K562 (cell line): Measurements from ENCODE around the gene KCNH2. TPM values are rescaled to one million over a fixed set of nuclear protein-coding genes. Genes with fewer than 3 reads are reported as not detected.

Experiments
- ATAC-seq: fragments of 200-7000 bp; cut with Tn5 transposase; 3 replicates; pipeline ENCODE4 v1.9.1; 2020; ENCODE audit warnings: moderate library complexity
- BruUV-seq: library from RNA; stranded (reverse); fragments of 400-500 nt; replicated peaks from 2 replicates; lab custom pipeline; 2021; lab: Mats Ljungman, UMichigan
- CTCF ChIA-PET: fragments of 300-600 bp; formaldehyde crosslinking; extraction: SDS; loops from one replicate; lab custom pipeline; 2021; ENCODE audit warnings: low intra/inter-chr PET ratio; lab: Yijun Ruan, JAX
- POLR2A ChIA-PET: fragments of 300-600, 350-650 bp; sonication (Branson Sonifier 250); formaldehyde crosslinking; extraction: SDS; loops from one replicate; lab custom pipeline; 2021; ENCODE audit warnings: antibody characterized with exemption, inconsistent platforms; lab: Yijun Ruan, JAX
- DNase-seq, 4 experiments: peaks; one replicate each; pipeline versions ENCODE4 v3.0.0 to v3.0.0-alpha.2; 2011 to 2018; ENCODE audit warnings: low spot score in 3 of 4, mixed read lengths in 3 of 4; ENCODE audit errors: extremely low read depth in 1 of 4
- FAIRE-seq: peaks from 2 replicates; lab custom pipeline; 2011; peaks lifted over from hg19 to GRCh38; lab: Jason Lieb, UNC
- H2AFZ ChIP-seq: 2 replicates; pipeline ENCODE4 v1.6.0; 2011; ENCODE audit warnings: low read depth, low read length, control low read depth, inconsistent platforms
- H3K27ac ChIP-seq: fragments of 200-600 bp; 3 replicates; pipeline ENCODE4 v1.8.0; 2011; ENCODE audit warnings: low read depth, mild to moderate bottlenecking, control low read depth, inconsistent platforms, low read length, moderate library complexity, mixed read lengths; ENCODE audit errors: extremely low read depth
- H3K27me3 ChIP-seq, 2 experiments: fragments of 300-600 bp in 1 of 2; 2 replicates in 1 of 2; 3 replicates in 1 of 2; pipeline versions ENCODE4 v1.6.0 to v1.8.0; 2011; ENCODE audit warnings: inconsistent platforms in 2 of 2, low read length in 2 of 2, mild to moderate bottlenecking in 1 of 2, mixed read lengths in 1 of 2, moderate library complexity in 1 of 2; ENCODE audit not compliant: control insufficient read depth in 2 of 2, insufficient read depth in 2 of 2
- H3K36me3 ChIP-seq: fragments of 300-600 bp; 3 replicates; pipeline ENCODE4 v1.8.0; 2011; ENCODE audit warnings: mild to moderate bottlenecking, low read length, inconsistent platforms; ENCODE audit not compliant: control insufficient read depth, insufficient read depth
- H3K4me1 ChIP-seq, 2 experiments: fragments of 200-600 bp in 1 of 2; replicated peaks in 1 of 2; 2 replicates in 1 of 2; 3 replicates in 1 of 2; pipeline versions ENCODE4 v1.5.1 to v1.8.0; 2011; ENCODE audit warnings: inconsistent platforms in 2 of 2, low read length in 2 of 2, mild to moderate bottlenecking in 1 of 2, mixed read lengths in 1 of 2, moderate library complexity in 1 of 2; ENCODE audit not compliant: control insufficient read depth in 2 of 2, insufficient read depth in 2 of 2
- H3K4me2 ChIP-seq: 2 replicates; pipeline ENCODE4 v1.6.1; 2011; ENCODE audit warnings: low read length, control low read depth, inconsistent platforms, mixed read lengths; ENCODE audit not compliant: insufficient read depth
- H3K4me3 ChIP-seq: fragments of 200-600 bp; sonication (generic), shearing (Covaris generic); 2 replicates; pipeline ENCODE4 v1.5.1; 2016; ENCODE audit warnings: control low read depth, inconsistent platforms
- H3K79me2 ChIP-seq: fragments of 200-600 bp; 3 replicates; pipeline ENCODE4 v1.8.0; 2011; ENCODE audit warnings: low read length, inconsistent platforms; ENCODE audit not compliant: control insufficient read depth, insufficient read depth
- H3K9ac ChIP-seq, 2 experiments: 2 replicates each; pipeline versions ENCODE4 v1.6.0 to v1.6.1; 2011; ENCODE audit warnings: low read depth in 2 of 2, low read length in 2 of 2, control low read depth in 1 of 2, inconsistent platforms in 1 of 2, mild to moderate bottlenecking in 1 of 2, mixed read lengths in 1 of 2; ENCODE audit not compliant: insufficient read depth in 1 of 2
- H3K9me1 ChIP-seq: one replicate; pipeline ENCODE4 v1.6.0; 2011; ENCODE audit warnings: inconsistent platforms, mild to moderate bottlenecking, low read length, moderate library complexity; ENCODE audit not compliant: control insufficient read depth, insufficient read depth
- H3K9me3 ChIP-seq: replicated peaks from 2 replicates; pipeline ENCODE4 v1.5.1; 2011; ENCODE audit warnings: low read depth, low read length, inconsistent platforms; ENCODE audit not compliant: control insufficient read depth, insufficient read depth
- H4K20me1 ChIP-seq: replicated peaks from 2 replicates; pipeline ENCODE4 v1.6.1; 2011; ENCODE audit warnings: low read length, inconsistent platforms, mixed read lengths; ENCODE audit not compliant: control insufficient read depth, insufficient read depth
- CHAMP1 ChIP-seq: fragments of 450-650 bp; IDR thresholded peaks from 2 replicates; pipeline ENCODE4 v1.6.1; 2016; ENCODE audit warnings: mild to moderate bottlenecking
- ELF2 ChIP-seq: fragments of 250-450 bp; sonication (Bioruptor Pico); IDR thresholded peaks from 2 replicates; pipeline ENCODE4 v1.5.0; 2021; ENCODE audit warnings: mild to moderate bottlenecking
- ERF ChIP-seq: fragments of 450-650 bp; formaldehyde crosslinking; IDR thresholded peaks from 2 replicates; pipeline ENCODE4 v1.4.0; 2020; ENCODE audit warnings: mild to moderate bottlenecking, mixed read lengths
- HOXB6 ChIP-seq: fragments of 250-450 bp; sonication (Bioruptor Pico); IDR thresholded peaks from 2 replicates; pipeline ENCODE4 v1.5.1; 2022; ENCODE audit warnings: mild to moderate bottlenecking, borderline replicate concordance
- MED1 ChIP-seq: sonication (generic); formaldehyde crosslinking; IDR thresholded peaks from 2 replicates; pipeline ENCODE4 v1.8.1; 2023; ENCODE audit warnings: missing genetic modification reagents, borderline replicate concordance
- NFRKB ChIP-seq: fragments of 450-650 bp; IDR thresholded peaks from 2 replicates; pipeline ENCODE4 v1.6.1; 2016; ENCODE audit warnings: low read depth
- RBM14 ChIP-seq: fragments of 200-400 bp; formaldehyde crosslinking; IDR thresholded peaks from 2 replicates; pipeline ENCODE4 v1.6.1; 2018; ENCODE audit warnings: low read depth, mild to moderate bottlenecking, low read length, moderate library complexity, borderline replicate concordance; ENCODE audit not compliant: insufficient read depth
- THRAP3 ChIP-seq: fragments of 450-650 bp; IDR thresholded peaks from 2 replicates; pipeline ENCODE4 v1.6.1; 2016; ENCODE audit warnings: mild to moderate bottlenecking, inconsistent platforms, borderline replicate concordance
- ZNF253 ChIP-seq: fragments of 250-450 bp; sonication (Bioruptor Pico); conservative IDR thresholded peaks from 2 replicates; pipeline ENCODE4 v1.6.1; 2021; ENCODE audit warnings: mild to moderate bottlenecking
- WGBS: fragments of 100-300 bp; shearing (Covaris generic); methylation state at CpG from one replicate; pipeline ENCODE4 v1.1.6; 2016; ENCODE audit warnings: low coverage, mixed read lengths; ENCODE audit not compliant: insufficient coverage; ENCODE audit errors: missing lambda C conversion rate; 5-methylcytosine and 5-hydroxymethylcytosine counted together
- in situ Hi-C: fragments of 300-500 bp; cut with MboI; formaldehyde crosslinking; loops from 4 replicates; pipeline ENCODE4 v1.15.0; 2018; ENCODE audit warnings: inconsistent platforms, mixed read lengths
- intact Hi-C: fragments of 100-400 bp; cut with micrococcal nuclease; formaldehyde crosslinking; loops from 2 replicates; pipeline ENCODE4 v1.14.2; 2022
- polyA plus RNA-seq, 8 experiments: library from polyadenylated mRNA; depleted of rRNA in 4 of 8; stranded (reverse) in 5 of 8; unstranded in 3 of 8; fragments of >200 nt; fragmentation: Nextera tagmentation in 2 of 8; fragmentation: Illumina TruSeq in 1 of 8; extraction: Ambion mirVana in 2 of 8; extraction: Trizol in 1 of 8; gene quantifications; 2 replicates each; pipeline versions ENCODE4 v1.2.1 to v1.2.3, GENCODE V29; 2011 to 2014; ENCODE audit warnings: inconsistent platforms in 1 of 8, missing spikeins in 1 of 8
- total RNA-seq, 7 experiments: library from RNA; depleted of rRNA in 6 of 7; stranded (reverse); fragments of >200 nt in 6 of 7; fragmentation: Illumina TruSeq in 2 of 7; extraction: Trizol in 2 of 7; gene quantifications; 2 replicates each; pipeline versions ENCODE4 v1.2.1 to v1.2.3, GENCODE V29; 2011 to 2021; ENCODE audit warnings: low replicate concordance in 1 of 7
- TF ChIP-seq, protein P1 (sequence below): fragments of 150-350 bp; conservative IDR thresholded peaks from 2 replicates; pipeline ENCODE4 v1.6.1; 2014; ENCODE audit warnings: low read length
- TF ChIP-seq, protein P2 (sequence below): fragments of 250-450 bp; sonication (Bioruptor Pico); IDR thresholded peaks from 2 replicates; pipeline ENCODE4 v1.8.0; 2022; ENCODE audit warnings: inconsistent platforms, mild to moderate bottlenecking, moderate library complexity, borderline replicate concordance

The KCNH2 gene
- total and polyA plus RNA-seq, 9 of the 15 experiments (the other 6 are each of a cell fraction or from before 2014, with no cell fraction given): 18.1 to 368 (median 218) TPM

- TF ChIP-seq, protein P1, sequence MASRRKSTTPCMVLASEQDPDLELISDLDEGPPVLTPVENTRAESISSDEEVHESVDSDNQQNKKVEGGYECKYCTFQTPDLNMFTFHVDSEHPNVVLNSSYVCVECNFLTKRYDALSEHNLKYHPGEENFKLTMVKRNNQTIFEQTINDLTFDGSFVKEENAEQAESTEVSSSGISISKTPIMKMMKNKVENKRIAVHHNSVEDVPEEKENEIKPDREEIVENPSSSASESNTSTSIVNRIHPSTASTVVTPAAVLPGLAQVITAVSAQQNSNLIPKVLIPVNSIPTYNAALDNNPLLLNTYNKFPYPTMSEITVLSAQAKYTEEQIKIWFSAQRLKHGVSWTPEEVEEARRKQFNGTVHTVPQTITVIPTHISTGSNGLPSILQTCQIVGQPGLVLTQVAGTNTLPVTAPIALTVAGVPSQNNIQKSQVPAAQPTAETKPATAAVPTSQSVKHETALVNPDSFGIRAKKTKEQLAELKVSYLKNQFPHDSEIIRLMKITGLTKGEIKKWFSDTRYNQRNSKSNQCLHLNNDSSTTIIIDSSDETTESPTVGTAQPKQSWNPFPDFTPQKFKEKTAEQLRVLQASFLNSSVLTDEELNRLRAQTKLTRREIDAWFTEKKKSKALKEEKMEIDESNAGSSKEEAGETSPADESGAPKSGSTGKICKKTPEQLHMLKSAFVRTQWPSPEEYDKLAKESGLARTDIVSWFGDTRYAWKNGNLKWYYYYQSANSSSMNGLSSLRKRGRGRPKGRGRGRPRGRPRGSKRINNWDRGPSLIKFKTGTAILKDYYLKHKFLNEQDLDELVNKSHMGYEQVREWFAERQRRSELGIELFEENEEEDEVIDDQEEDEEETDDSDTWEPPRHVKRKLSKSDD: no peak; the same call in 1 of the 2 replicates
- TF ChIP-seq ELF2 (CRISPR knock-in tag) (no peak), THRAP3 (no peak), ZNF253 (CRISPR knock-in tag) (no peak)
Measured at GRCh38 chr7:150955519-150956394, 22.4 kb downstream of the KCNH2 start (continued).

GRCh38 chr7:150954986-150955518, 23.1 kb downstream of the KCNH2 start:
- H3K4me1 ChIP-seq: peaks cover 59 to 97% of the 10 kb centered on the region in 2 experiments
- no TSS peak for BruUV-seq
- POLR2A ChIA-PET: interaction anchor here (0.5 to 3.5 kb wide), 9 partner anchors 8 to 172 kb away, joined by 3 to 19 read pairs (median 4); no protein-coding TSS in a partner anchor
- CTCF ChIA-PET: interaction anchor here (0.9 kb wide), 1 partner anchor 217 kb away, joined by 5 read pairs; no protein-coding TSS in a partner anchor
- H3K4me3 ChIP-seq: peak overlapping the region; percentile 91
- peaks cover 8% of the 10 kb centered on the region; the same call in 1 of the 2 replicates for H4K20me1 ChIP-seq
- peak overlapping the region; percentile 90 to 98 for H3K9ac ChIP-seq
- H3K4me2 ChIP-seq: peak overlapping the region; percentile 92
- DNase-seq (peak in 1 of 4 experiments; percentile 53), ATAC-seq (peak; percentile 36), FAIRE-seq (no peak)
- H3K9me3 ChIP-seq: no peaks in the 10 kb centered on the region
- peak overlapping the region; percentile 86 for H3K27ac ChIP-seq
- WGBS: 0% methylated on average over 21 of the region's 21 CpGs
- H3K36me3 ChIP-seq: peaks cover 67% of the 10 kb centered on the region
- no peaks in the 10 kb centered on the region for H3K27me3 ChIP-seq
- in situ Hi-C loops (no loop called here), intact Hi-C loops (loop anchor here (5.0 kb wide), 1 partner anchor 633 kb away; the partner anchor contains the start of genes ACTR3C and LRRC61)
- H3K79me2 ChIP-seq: peaks cover 94% of the 10 kb centered on the region
- peak overlapping the region; percentile 28; the same call in 1 of the 2 replicates for H2AFZ ChIP-seq
- peaks cover 11% of the 10 kb centered on the region for H3K9me1 ChIP-seq
- TF ChIP-seq ERF (CRISPR knock-in tag) (no peak; the same call in 1 of the 2 replicates), CHAMP1 (no peak), NFRKB (peak; percentile 44; the same call in 1 of the 2 replicates), RBM14 (0 out of 2 replicates have a peak, but pooled peaks have one; percentile 75), MED1 (CRISPR knock-in tag) (no peak), HOXB6 (CRISPR knock-in tag) (no peak)
- TF ChIP-seq, protein P2, sequence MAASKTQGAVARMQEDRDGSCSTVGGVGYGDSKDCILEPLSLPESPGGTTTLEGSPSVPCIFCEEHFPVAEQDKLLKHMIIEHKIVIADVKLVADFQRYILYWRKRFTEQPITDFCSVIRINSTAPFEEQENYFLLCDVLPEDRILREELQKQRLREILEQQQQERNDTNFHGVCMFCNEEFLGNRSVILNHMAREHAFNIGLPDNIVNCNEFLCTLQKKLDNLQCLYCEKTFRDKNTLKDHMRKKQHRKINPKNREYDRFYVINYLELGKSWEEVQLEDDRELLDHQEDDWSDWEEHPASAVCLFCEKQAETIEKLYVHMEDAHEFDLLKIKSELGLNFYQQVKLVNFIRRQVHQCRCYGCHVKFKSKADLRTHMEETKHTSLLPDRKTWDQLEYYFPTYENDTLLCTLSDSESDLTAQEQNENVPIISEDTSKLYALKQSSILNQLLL (CRISPR knock-in tag): no peak
